WTC11 (cell line): ENCODE results near the gene GPR152.

Source experiments
- CBFB ChIP-seq: sonication (generic); formaldehyde crosslinking; IDR thresholded peaks from 2 replicates; pipeline ENCODE4 v1.8.1; 2022; ENCODE audit warnings: mild to moderate bottlenecking, low read depth, missing genetic modification reagents
- CREB1 ChIP-seq: sonication (generic); formaldehyde crosslinking; IDR thresholded peaks from 2 replicates; pipeline ENCODE4 v1.8.0; 2023; ENCODE audit warnings: mild to moderate bottlenecking, missing genetic modification reagents
- FOXJ3 ChIP-seq: sonication (generic); formaldehyde crosslinking; IDR thresholded peaks from 2 replicates; pipeline ENCODE4 v1.9.0; 2021; ENCODE audit warnings: missing genetic modification reagents, mild to moderate bottlenecking, borderline replicate concordance
- GRHL2 ChIP-seq: fragments of 250-450 bp; sonication (Bioruptor Pico); IDR thresholded peaks from 2 replicates; pipeline ENCODE4 v1.8.0; 2022; ENCODE audit warnings: mild to moderate bottlenecking, moderate library complexity; ENCODE audit not compliant: insufficient replicate concordance, severe bottlenecking
- IRF2 ChIP-seq: sonication (generic); formaldehyde crosslinking; IDR thresholded peaks from 2 replicates; pipeline ENCODE4 v1.8.0; 2022; ENCODE audit warnings: low read depth, missing genetic modification reagents, borderline replicate concordance
- JUN ChIP-seq: sonication (generic); formaldehyde crosslinking; IDR thresholded peaks from 2 replicates; pipeline ENCODE4 v1.8.0; 2023; ENCODE audit warnings: mild to moderate bottlenecking, missing genetic modification reagents
- MXD4 ChIP-seq: fragments of 250-450 bp; sonication (Bioruptor Pico); IDR thresholded peaks from 2 replicates; pipeline ENCODE4 v1.8.0; 2021; ENCODE audit warnings: mild to moderate bottlenecking, moderate library complexity, borderline replicate concordance
- RELA ChIP-seq: sonication (generic); formaldehyde crosslinking; IDR thresholded peaks from 2 replicates; pipeline ENCODE4 v1.8.1; 2022; ENCODE audit warnings: missing genetic modification reagents, mild to moderate bottlenecking, borderline replicate concordance
- SP1 ChIP-seq: sonication (generic); formaldehyde crosslinking; conservative IDR thresholded peaks from 2 replicates; pipeline ENCODE4 v1.8.1; 2022; ENCODE audit warnings: missing genetic modification reagents
- TEAD4 ChIP-seq: sonication (generic); formaldehyde crosslinking; IDR thresholded peaks from 2 replicates; pipeline ENCODE4 v1.8.0; 2022; ENCODE audit warnings: mild to moderate bottlenecking, missing genetic modification reagents
- TF ChIP-seq, protein P1 (sequence below): fragments of 200-600 bp; IDR thresholded peaks from 2 replicates; pipeline ENCODE4 v1.8.0; 2022; ENCODE audit warnings: antibody characterized with exemption
- TF ChIP-seq, protein P2 (sequence below): sonication (generic); formaldehyde crosslinking; IDR thresholded peaks from 2 replicates; pipeline ENCODE4 v1.8.0; 2022; ENCODE audit warnings: mild to moderate bottlenecking, missing genetic modification reagents
- TF ChIP-seq, protein P3 (sequence below): sonication (generic); formaldehyde crosslinking; IDR thresholded peaks from 2 replicates; pipeline ENCODE4 v1.8.1; 2022; ENCODE audit warnings: mild to moderate bottlenecking, moderate library complexity, missing genetic modification reagents

DNA sequence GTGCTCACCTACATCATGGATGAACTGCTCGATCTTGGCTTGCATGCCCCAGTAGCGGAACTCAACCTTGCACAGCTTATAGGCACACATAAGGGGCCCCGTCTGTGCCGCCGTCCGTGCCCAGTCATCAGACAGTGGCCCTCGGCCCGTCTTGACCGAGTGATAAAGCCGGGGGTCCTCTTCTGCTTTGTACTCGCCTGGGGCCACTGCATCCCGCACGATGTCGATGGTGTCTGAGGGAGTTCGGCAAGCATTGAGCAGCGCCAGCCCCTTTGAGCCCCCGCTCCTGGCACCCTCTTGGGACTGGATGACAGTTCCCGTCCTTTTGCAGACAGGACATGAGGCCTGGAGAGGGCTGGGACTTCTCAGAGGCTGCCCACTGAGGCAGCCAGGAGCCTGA lies 49.3 kb upstream of the GPR152 start:
- TF ChIP-seq MXD4 (CRISPR knock-in tag) (no peak), TEAD4 (no peak), CBFB (CRISPR knock-in tag) (no peak), SP1 (no peak), GRHL2 (no peak), CREB1 (no peak), IRF2 (CRISPR knock-in tag) (no peak), JUN (CRISPR knock-in tag) (no peak), FOXJ3 (CRISPR knock-in tag) (no peak), RELA (CRISPR knock-in tag) (no peak)
- TF ChIP-seq, protein P1, sequence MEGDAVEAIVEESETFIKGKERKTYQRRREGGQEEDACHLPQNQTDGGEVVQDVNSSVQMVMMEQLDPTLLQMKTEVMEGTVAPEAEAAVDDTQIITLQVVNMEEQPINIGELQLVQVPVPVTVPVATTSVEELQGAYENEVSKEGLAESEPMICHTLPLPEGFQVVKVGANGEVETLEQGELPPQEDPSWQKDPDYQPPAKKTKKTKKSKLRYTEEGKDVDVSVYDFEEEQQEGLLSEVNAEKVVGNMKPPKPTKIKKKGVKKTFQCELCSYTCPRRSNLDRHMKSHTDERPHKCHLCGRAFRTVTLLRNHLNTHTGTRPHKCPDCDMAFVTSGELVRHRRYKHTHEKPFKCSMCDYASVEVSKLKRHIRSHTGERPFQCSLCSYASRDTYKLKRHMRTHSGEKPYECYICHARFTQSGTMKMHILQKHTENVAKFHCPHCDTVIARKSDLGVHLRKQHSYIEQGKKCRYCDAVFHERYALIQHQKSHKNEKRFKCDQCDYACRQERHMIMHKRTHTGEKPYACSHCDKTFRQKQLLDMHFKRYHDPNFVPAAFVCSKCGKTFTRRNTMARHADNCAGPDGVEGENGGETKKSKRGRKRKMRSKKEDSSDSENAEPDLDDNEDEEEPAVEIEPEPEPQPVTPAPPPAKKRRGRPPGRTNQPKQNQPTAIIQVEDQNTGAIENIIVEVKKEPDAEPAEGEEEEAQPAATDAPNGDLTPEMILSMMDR = no peak
- TF ChIP-seq, protein P2, sequence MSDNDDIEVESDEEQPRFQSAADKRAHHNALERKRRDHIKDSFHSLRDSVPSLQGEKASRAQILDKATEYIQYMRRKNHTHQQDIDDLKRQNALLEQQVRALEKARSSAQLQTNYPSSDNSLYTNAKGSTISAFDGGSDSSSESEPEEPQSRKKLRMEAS (CRISPR knock-in tag) = no peak
- TF ChIP-seq, protein P3, sequence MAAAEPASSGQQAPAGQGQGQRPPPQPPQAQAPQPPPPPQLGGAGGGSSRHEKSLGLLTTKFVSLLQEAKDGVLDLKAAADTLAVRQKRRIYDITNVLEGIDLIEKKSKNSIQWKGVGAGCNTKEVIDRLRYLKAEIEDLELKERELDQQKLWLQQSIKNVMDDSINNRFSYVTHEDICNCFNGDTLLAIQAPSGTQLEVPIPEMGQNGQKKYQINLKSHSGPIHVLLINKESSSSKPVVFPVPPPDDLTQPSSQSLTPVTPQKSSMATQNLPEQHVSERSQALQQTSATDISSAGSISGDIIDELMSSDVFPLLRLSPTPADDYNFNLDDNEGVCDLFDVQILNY (CRISPR knock-in tag) = no peak
